Natural killer cell (primary cell): ENCODE results near the gene P3H2. TPM values are rescaled to one million over a fixed set of nuclear protein-coding genes. Genes with fewer than 3 reads are reported as not detected.
"Not testable (repeated sequence)": the region's sequence is repeated elsewhere in the genome, so short reads cannot be mapped to it uniquely, and the experiment has no call there.

ENCODE experiments used
- ATAC-seq, 3 donors: fragments of 150-1000 bp in 2 of 3; fragments of 200-7000 bp in 1 of 3; cut with Tn5 transposase; 1 replicate in 1 of 3; 2 replicates in 2 of 3; pipeline ENCODE4 v1.10.0; 2021; ENCODE audit warnings: mild to moderate bottlenecking in 2 of 3, moderate library complexity in 2 of 3
- DNase-seq, 2 donors: peaks; one replicate each; pipeline versions ENCODE4 v3.0.0 to v3.0.0-alpha.2; 2013 to 2021; ENCODE audit warnings: mixed read lengths in 1 of 2
- H3K27ac ChIP-seq: one replicate; pipeline ENCODE4 v1.5.1; 2013; ENCODE audit warnings: mild to moderate bottlenecking, low read length
- H3K27me3 ChIP-seq: one replicate; pipeline ENCODE4 v1.6.1; 2013; ENCODE audit warnings: low read length; ENCODE audit not compliant: control insufficient read depth, insufficient read depth
- H3K36me3 ChIP-seq: one replicate; pipeline ENCODE4 v1.6.1; 2013; ENCODE audit warnings: low read length; ENCODE audit not compliant: control insufficient read depth, insufficient read depth
- H3K4me1 ChIP-seq: one replicate; pipeline ENCODE4 v1.6.1; 2013; ENCODE audit warnings: low read length; ENCODE audit not compliant: control insufficient read depth, insufficient read depth
- H3K4me3 ChIP-seq: one replicate; pipeline ENCODE4 v1.5.1; 2013; ENCODE audit warnings: low read length
- H3K9me3 ChIP-seq: one replicate; pipeline ENCODE4 v1.6.1; 2013; ENCODE audit warnings: low read length; ENCODE audit not compliant: control insufficient read depth, insufficient read depth
- H3K27ac Mint-ChIP-seq, 2 donors: one replicate each; pipeline ENCODE4 v1.8.0; 2022; ENCODE audit warnings: mild to moderate bottlenecking in 2 of 2, mixed read lengths in 2 of 2, moderate library complexity in 1 of 2
- H3K27me3 Mint-ChIP-seq, 2 donors: one replicate each; pipeline ENCODE4 v1.8.0; 2022; ENCODE audit warnings: low read depth in 2 of 2, mixed read lengths in 2 of 2
- H3K36me3 Mint-ChIP-seq: one replicate; pipeline ENCODE4 v1.8.0; 2022; ENCODE audit warnings: mixed read lengths
- H3K4me1 Mint-ChIP-seq, 2 donors: one replicate each; pipeline ENCODE4 v1.8.0; 2022; ENCODE audit warnings: mixed read lengths in 2 of 2
- H3K4me3 Mint-ChIP-seq: one replicate; pipeline ENCODE4 v1.8.0; 2022; ENCODE audit warnings: mild to moderate bottlenecking, moderate library complexity, mixed read lengths
- H3K9me3 Mint-ChIP-seq, 2 donors: one replicate each; pipeline ENCODE4 v1.8.0; 2022; ENCODE audit warnings: mixed read lengths in 2 of 2
- WGBS: methylation state at CpG from one replicate; pipeline ENCODE4 v1.1.7; 2013; ENCODE audit warnings: missing lambda C conversion rate; ENCODE audit not compliant: insufficient coverage; 5-methylcytosine and 5-hydroxymethylcytosine counted together
- intact Hi-C: fragments of 100-400 bp; cut with micrococcal nuclease; formaldehyde crosslinking; loops from one replicate; pipeline ENCODE4 v1.14.2; 2022
- total RNA-seq, 4 donors: library from RNA; stranded (reverse); fragments of 120-200 nt in 1 of 4; gene quantifications; one replicate each; pipeline versions ENCODE4 v1.2.3 to v1.2.4, GENCODE V29; 2013 to 2022
- TF ChIP-seq, protein P1 (sequence below): fragments of 200-600 bp; IDR thresholded peaks from one replicate; pipeline ENCODE4 v1.8.0; 2022; ENCODE audit warnings: antibody characterized with exemption

Gene P3H2
- total RNA-seq, 3 donors from 2014 or later (not counting 1 experiment from before 2014, with no cell fraction given): 0.43 to 1.0 (median 0.64) TPM

DNA sequence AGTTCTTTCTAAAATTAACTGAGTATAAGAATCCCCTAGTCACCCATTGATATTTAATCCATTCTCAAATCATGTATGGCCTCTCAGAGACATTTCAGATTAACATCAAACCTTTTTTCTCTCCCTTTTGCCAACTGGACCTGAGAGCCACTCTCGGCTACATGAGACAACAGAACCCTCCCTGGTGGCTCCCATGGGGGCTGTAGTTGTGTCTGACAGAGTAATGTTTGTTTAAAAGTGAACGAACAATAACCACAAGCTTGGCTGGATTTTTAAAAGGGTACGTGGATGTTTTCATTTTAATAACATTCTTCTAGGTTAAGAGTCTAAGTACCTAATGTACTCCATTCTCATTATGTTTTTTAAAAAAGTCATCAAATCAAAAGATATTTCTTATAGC is 37.1 kb downstream of the P3H2 start:
- H3K27ac ChIP-seq: no peak overlapping the region
- no peaks in the 10 kb centered on the region for H3K36me3 ChIP-seq
- TF ChIP-seq, protein P1, sequence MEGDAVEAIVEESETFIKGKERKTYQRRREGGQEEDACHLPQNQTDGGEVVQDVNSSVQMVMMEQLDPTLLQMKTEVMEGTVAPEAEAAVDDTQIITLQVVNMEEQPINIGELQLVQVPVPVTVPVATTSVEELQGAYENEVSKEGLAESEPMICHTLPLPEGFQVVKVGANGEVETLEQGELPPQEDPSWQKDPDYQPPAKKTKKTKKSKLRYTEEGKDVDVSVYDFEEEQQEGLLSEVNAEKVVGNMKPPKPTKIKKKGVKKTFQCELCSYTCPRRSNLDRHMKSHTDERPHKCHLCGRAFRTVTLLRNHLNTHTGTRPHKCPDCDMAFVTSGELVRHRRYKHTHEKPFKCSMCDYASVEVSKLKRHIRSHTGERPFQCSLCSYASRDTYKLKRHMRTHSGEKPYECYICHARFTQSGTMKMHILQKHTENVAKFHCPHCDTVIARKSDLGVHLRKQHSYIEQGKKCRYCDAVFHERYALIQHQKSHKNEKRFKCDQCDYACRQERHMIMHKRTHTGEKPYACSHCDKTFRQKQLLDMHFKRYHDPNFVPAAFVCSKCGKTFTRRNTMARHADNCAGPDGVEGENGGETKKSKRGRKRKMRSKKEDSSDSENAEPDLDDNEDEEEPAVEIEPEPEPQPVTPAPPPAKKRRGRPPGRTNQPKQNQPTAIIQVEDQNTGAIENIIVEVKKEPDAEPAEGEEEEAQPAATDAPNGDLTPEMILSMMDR: no peak
- no peak for DNase-seq
- no peaks in the 10 kb centered on the region for H3K4me1 ChIP-seq
- 78% methylated on average over 2 of the region's 3 CpGs for whole genome bisulfite sequencing
- Mint-ChIP-seq H3K27ac (no peak overlapping the region), H3K36me3 (no peaks in the 10 kb centered on the region), H3K27me3 (no peaks in the 10 kb centered on the region), H3K4me1 (no peaks in the 10 kb centered on the region), H3K4me3 (no peak overlapping the region), H3K9me3 (no peaks in the 10 kb centered on the region)
- intact Hi-C loops: no loop called here
- H3K27me3 ChIP-seq: no peaks in the 10 kb centered on the region
- no peaks in the 10 kb centered on the region for H3K9me3 ChIP-seq
- no peak for ATAC-seq
- H3K4me3 ChIP-seq: no peak overlapping the region

DNA sequence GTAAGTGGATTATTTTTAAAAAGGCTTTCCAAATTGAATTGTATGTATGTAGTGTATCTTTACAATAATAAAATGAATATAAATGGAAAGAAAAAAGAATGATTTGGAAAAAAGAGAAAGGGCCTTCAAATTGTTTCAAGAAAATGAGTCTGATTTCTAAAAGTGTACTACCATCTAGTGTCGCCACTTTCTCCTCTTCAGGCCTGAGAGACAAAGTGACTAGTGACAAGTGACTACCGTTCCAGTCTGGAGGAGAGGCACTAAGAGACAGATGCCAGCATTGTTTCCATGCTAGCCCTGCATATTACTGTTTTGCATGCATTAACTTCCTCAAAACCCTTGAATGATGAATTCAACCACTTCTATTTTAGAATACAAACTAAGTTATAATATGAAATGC is 39.3 kb downstream of the P3H2 start:
- 79% methylated on average over 2 of the region's 2 CpGs for WGBS
- no peaks in the 10 kb centered on the region for H3K4me1 ChIP-seq
- no peak for DNase-seq
- H3K4me3 ChIP-seq: no peak overlapping the region
- Mint-ChIP-seq H3K4me3 (no peak overlapping the region), H3K27me3 (no peaks in the 10 kb centered on the region), H3K36me3 (no peaks in the 10 kb centered on the region), H3K4me1 (no peaks in the 10 kb centered on the region), H3K27ac (no peak overlapping the region), H3K9me3 (no peaks in the 10 kb centered on the region)
- intact Hi-C loops: no loop called here
- H3K36me3 ChIP-seq: no peaks in the 10 kb centered on the region
- TF ChIP-seq, protein P1: no peak
- no peak for ATAC-seq
- H3K27ac ChIP-seq: no peak overlapping the region
- H3K27me3 ChIP-seq: no peaks in the 10 kb centered on the region
- H3K9me3 ChIP-seq: no peaks in the 10 kb centered on the region

DNA sequence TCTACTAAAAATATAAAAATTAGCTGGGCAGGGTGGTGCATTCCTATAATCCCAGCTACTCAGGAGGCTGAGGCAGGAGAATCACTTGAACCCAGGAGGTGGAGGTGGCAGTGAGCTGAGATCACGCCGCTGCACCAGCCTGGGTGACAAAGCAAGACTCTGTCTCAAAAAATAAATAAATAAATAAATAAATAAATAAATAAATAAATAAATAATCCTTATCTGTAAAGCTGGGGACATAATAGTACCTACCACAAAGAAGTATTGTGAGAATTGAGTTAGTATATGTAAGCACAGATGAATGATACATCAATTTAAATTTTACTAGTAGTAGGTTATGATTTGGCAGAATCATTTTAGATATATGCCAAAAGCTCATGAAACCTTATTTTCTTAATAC is 41.5 kb downstream of the P3H2 start:
- H3K9me3 Mint-ChIP-seq, H3K27ac ChIP-seq, ATAC-seq, H3K4me3 Mint-ChIP-seq, H3K36me3 ChIP-seq, H3K27me3 Mint-ChIP-seq, H3K9me3 ChIP-seq, DNase-seq, H3K36me3 Mint-ChIP-seq, intact Hi-C loops, H3K4me1 ChIP-seq, H3K27ac Mint-ChIP-seq, H3K4me3 ChIP-seq, H3K4me1 Mint-ChIP-seq, H3K27me3 ChIP-seq: not testable (repeated sequence)
- WGBS: no CpG with 5 or more reads among the region's 2 CpGs

DNA sequence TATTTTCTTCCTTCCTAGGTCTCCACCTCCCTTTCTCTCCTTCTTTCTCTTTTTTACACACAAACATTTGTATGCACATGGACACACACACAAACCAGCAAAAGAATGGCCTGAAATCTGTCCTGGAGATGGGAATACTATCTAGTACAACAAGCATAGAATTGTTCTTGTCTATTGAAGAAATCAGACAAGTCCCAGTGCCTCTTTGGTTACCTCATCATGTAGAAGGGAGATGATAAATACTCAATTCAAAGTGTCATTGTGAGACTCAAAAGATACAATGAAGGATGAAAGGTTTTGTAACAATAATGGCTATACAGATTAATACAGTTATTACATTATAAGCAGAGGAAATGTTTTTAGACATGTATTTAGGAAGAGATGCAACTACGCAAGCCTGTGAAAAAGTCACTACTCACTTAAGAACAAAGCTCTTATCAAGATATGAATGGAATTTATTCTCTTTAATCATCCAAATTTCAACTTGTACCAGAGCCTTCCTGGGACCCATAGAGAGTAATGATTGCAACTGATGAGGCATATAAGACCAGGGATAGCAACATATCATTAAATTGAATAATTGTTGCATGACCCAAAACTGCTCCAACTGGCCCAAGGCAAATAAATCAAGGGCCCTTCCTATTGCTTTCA is 43.2 kb downstream of the P3H2 start:
- H3K4me3 ChIP-seq: no peak overlapping the region
- H3K36me3 ChIP-seq: no peaks in the 10 kb centered on the region
- peaks cover 0 to 2% of the 10 kb centered on the region in 2 donors for H3K9me3 Mint-ChIP-seq
- H3K36me3 Mint-ChIP-seq: no peaks in the 10 kb centered on the region
- intact Hi-C loops: no loop called here
- H3K4me3 Mint-ChIP-seq: no peak overlapping the region
- no peak overlapping the region for H3K27ac ChIP-seq
- no peaks in the 10 kb centered on the region for H3K9me3 ChIP-seq
- no peaks in the 10 kb centered on the region for H3K27me3 ChIP-seq
- TF ChIP-seq, protein P1: no peak
- H3K4me1 Mint-ChIP-seq: no peaks in the 10 kb centered on the region
- no CpG with 5 or more reads among the region's 1 CpG for WGBS
- ATAC-seq: no peak
- H3K27me3 Mint-ChIP-seq: no peaks in the 10 kb centered on the region
- no peaks in the 10 kb centered on the region for H3K4me1 ChIP-seq
- no peak overlapping the region for H3K27ac Mint-ChIP-seq
- DNase-seq: no peak
